GM12873 (cell line): ENCODE measurements around the gene DNAH14.

Experiments
- TF ChIP-seq, protein P1 (sequence below): IDR thresholded peaks from 2 replicates; pipeline ENCODE4 v1.5.1; 2012; ENCODE audit warnings: low read depth, mild to moderate bottlenecking, moderate library complexity, low read length, control low read depth; ENCODE audit not compliant: insufficient read depth; ENCODE audit errors: missing control alignments

Gene DNAH14

GRCh38 chr1:224928906-224929305, 569 bp upstream of the DNAH14 start:
- TF ChIP-seq, protein P1, sequence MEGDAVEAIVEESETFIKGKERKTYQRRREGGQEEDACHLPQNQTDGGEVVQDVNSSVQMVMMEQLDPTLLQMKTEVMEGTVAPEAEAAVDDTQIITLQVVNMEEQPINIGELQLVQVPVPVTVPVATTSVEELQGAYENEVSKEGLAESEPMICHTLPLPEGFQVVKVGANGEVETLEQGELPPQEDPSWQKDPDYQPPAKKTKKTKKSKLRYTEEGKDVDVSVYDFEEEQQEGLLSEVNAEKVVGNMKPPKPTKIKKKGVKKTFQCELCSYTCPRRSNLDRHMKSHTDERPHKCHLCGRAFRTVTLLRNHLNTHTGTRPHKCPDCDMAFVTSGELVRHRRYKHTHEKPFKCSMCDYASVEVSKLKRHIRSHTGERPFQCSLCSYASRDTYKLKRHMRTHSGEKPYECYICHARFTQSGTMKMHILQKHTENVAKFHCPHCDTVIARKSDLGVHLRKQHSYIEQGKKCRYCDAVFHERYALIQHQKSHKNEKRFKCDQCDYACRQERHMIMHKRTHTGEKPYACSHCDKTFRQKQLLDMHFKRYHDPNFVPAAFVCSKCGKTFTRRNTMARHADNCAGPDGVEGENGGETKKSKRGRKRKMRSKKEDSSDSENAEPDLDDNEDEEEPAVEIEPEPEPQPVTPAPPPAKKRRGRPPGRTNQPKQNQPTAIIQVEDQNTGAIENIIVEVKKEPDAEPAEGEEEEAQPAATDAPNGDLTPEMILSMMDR, result no peak

- TF ChIP-seq, protein P1, result no peak
These were observed 2.1 kb downstream of the DNAH14 start for GRCh38 chr1:224931605-224932004.

GRCh38 chr1:224932607-224933249, 3.3 kb downstream of the DNAH14 start:
- TF ChIP-seq, protein P1, result no peak

DNA sequence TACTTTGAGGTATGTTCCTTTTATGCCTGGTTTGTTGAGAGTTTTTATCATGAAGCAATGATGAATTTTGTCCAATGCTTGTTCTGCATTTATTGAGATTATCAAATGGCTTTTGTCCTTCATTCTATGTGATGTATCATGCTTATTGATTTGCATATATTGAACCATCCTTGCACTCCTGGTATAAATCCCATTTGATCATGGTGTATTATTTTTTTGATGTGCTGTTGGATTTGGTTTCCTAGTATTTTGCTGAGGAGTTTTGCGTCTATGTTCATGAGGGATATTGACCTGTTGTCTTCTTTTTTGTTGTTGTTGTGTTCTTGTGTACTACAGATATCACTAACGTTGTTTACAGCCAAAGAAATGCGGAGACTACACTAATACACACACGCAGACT, 4.1 kb downstream of the DNAH14 start:
- TF ChIP-seq, protein P1, result no peak

GRCh38 chr1:224938652-224939051, 9.2 kb downstream of the DNAH14 start:
- TF ChIP-seq, protein P1, result no peak

DNA sequence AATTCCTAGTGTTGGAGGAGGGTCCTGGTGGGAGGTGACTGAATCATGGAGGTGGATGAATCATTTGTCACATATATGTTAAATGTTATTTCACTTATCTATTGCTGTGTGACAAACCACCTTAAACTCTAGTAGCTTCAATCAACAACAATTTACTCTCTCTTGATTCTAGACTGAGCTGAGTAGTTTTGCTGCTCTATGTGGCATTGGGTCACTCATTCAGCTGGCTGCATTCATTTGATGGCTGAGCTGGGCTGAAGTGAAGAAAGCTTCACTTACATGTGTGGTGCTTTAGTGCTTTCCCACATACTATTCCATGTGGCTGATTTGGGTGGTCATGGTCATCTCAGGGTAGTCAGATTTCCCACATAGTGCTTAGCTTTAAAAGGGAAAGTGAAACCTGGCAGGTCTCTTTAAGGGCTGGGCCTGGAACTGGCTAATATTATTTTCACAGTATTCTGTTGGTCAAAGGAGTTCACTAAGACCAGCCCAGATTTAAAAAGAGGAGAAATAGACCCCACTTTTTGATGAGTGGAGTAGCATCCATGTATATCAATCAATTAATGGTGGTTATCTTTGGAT, 10.5 kb downstream of the DNAH14 start:
- TF ChIP-seq, protein P1, result no peak

DNA sequence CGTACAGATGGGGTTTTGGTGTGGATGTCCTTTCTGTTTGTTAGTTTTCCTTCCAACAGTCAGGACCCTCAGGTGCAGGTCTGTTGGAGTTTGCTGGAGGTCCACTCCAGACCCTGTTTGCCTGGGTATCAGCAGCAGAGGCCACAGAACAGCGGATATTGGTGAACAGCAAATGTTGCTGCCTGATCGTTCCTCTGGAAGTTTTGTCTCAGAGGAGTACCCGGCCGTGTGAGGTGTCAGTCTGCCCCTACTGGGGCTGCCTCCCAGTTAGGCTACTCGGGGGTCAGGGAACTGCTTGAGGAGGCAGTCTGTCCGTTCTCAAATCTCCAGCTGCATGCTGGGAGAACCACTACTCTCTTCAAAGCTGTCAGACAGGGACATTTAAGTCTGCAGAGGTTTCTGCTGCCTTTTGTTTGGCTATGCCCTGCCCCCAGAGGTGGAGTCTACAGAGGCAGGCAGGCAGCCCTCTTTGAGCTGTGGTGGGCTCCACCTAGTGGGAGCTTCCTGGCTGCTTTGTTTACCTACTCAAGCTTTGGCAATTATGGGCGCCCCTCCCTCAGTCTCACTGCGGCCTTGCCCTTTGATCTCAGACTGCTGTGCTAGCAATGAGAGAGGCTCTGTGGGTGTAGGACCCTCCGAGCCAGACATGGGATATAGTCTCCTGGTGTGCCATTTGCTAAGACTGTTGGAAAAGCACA, 16.3 kb downstream of the DNAH14 start:
- TF ChIP-seq, protein P1, result peak; percentile 20
